SKM-1 (cell line): Measurements from ENCODE around the gene SHMT2.
A peak's percentile ranks its signal among the peaks of the same experiment; 100 is the strongest.

Source experiments
- DNase-seq: peaks from one replicate; lab custom pipeline; 2025; ENCODE audit not compliant: unreplicated experiment; lab: John Stamatoyannopoulos, UW

SHMT2 gene

GRCh38 chr12:57238854-57239554, 9.5 kb downstream of the SHMT2 start:
- peak; percentile 45 for DNase-seq

GRCh38 chr12:57239587-57240065, 10.1 kb downstream of the SHMT2 start:
- DNase-seq: peak; percentile 24

GRCh38 chr12:57240066-57240921, 10.8 kb downstream of the SHMT2 start:
- DNase-seq: peak; percentile 1

GRCh38 chr12:57240926-57241401, 11.5 kb downstream of the SHMT2 start:
- DNase-seq: no peak

- no peak for DNase-seq
Measured at GRCh38 chr12:57241402-57242310, 12.1 kb downstream of the SHMT2 start.

- DNase-seq: no peak
Measured at GRCh38 chr12:57242329-57242690, 12.8 kb downstream of the SHMT2 start.

- DNase-seq: no peak
Measured at GRCh38 chr12:57242691-57243454, 13.4 kb downstream of the SHMT2 start.

GRCh38 chr12:57243521-57244311, 14.2 kb downstream of the SHMT2 start:
- DNase-seq: no peak

GRCh38 chr12:57244312-57244696, 14.8 kb downstream of the SHMT2 start:
- no peak for DNase-seq

GRCh38 chr12:57247041-57247440, 17.5 kb downstream of the SHMT2 start:
- DNase-seq: no peak

GRCh38 chr12:57248934-57249742, 19.6 kb downstream of the SHMT2 start:
- DNase-seq: peak; percentile 67

GRCh38 chr12:57250541-57250940, 21.0 kb downstream of the SHMT2 start:
- no peak for DNase-seq

- DNase-seq: no peak
Measured at GRCh38 chr12:57250956-57251355, 21.4 kb downstream of the SHMT2 start, which contains the start of gene STAC3. Gene STAC3 (minus strand): TSS chr12:57251187. CDS start chr12:57249636, 1,551 bp downstream.

GRCh38 chr12:57254506-57255280, 25.2 kb downstream of the SHMT2 start:
- DNase-seq: no peak

- no peak for DNase-seq
Measured at GRCh38 chr12:57255916-57256315, 26.4 kb downstream of the SHMT2 start.

- no peak for DNase-seq
Measured at GRCh38 chr12:57258977-57259970, 29.8 kb downstream of the SHMT2 start.

GRCh38 chr12:57260366-57260765, 30.9 kb downstream of the SHMT2 start:
- no peak for DNase-seq
